ENCODE results near the gene SAPCD1.

SAPCD1 gene

GRCh38 chr6:31758281-31758680, 4.2 kb upstream of the SAPCD1 start:
- no peak for DNase-seq

- DNase-seq = no peak
Observed at GRCh38 chr6:31760790-31761189, 1.7 kb upstream of the SAPCD1 start.

- DNase-seq = no peak
Observed at GRCh38 chr6:31761343-31761742, 1.1 kb upstream of the SAPCD1 start.

- no peak for DNase-seq
Observed at GRCh38 chr6:31762878-31763618, 592 bp downstream of the SAPCD1 start.

- no peak for DNase-seq
Observed at GRCh38 chr6:31763619-31763940, 1.1 kb downstream of the SAPCD1 start.

GRCh38 chr6:31764198-31764597, 1.7 kb downstream of the SAPCD1 start:
- no peak for DNase-seq

GRCh38 chr6:31765559-31765909, 3.1 kb downstream of the SAPCD1 start:
- no peak for DNase-seq

GRCh38 chr6:31765910-31766794, 3.7 kb downstream of the SAPCD1 start:
- DNase-seq = no peak

- DNase-seq = no peak
Observed at GRCh38 chr6:31767096-31767645, 4.7 kb downstream of the SAPCD1 start.

GRCh38 chr6:31768363-31769257, 6.2 kb downstream of the SAPCD1 start:
- no peak for DNase-seq

- peak; percentile 78 for DNase-seq
Observed at GRCh38 chr6:31769684-31770371, 7.4 kb downstream of the SAPCD1 start.

- DNase-seq = no peak
Observed at GRCh38 chr6:31770860-31771259, 8.4 kb downstream of the SAPCD1 start.

GRCh38 chr6:31771992-31772358, 9.5 kb downstream of the SAPCD1 start:
- DNase-seq = peak; percentile 47

GRCh38 chr6:31775184-31775583, 12.7 kb downstream of the SAPCD1 start:
- no peak for DNase-seq

- no peak for DNase-seq
Observed at GRCh38 chr6:31775633-31776484, 13.4 kb downstream of the SAPCD1 start.

- DNase-seq = no peak
Observed at GRCh38 chr6:31776485-31776988, 14.1 kb downstream of the SAPCD1 start.

- peak; percentile 79 for DNase-seq
Observed at GRCh38 chr6:31776989-31777666, 14.7 kb downstream of the SAPCD1 start, which contains the start of gene VWA7. VWA7 (minus strand) TSS chr6:31777328; CDS start chr6:31776779, 549 bp downstream.

- DNase-seq = no peak
Observed at GRCh38 chr6:31777667-31778050, 15.2 kb downstream of the SAPCD1 start.

- no peak for DNase-seq
Observed at GRCh38 chr6:31778193-31778592, 15.7 kb downstream of the SAPCD1 start.
